A673 (cell line): ENCODE measurements around the gene RGL3.

Experiments used
- EZH2 ChIP-seq: fragments of 200-600 bp; sonication (generic); IDR thresholded peaks from 2 replicates; pipeline ENCODE4 v1.6.1; 2017; ENCODE audit warnings: borderline replicate concordance, low read depth, mild to moderate bottlenecking, mixed read lengths, antibody characterized with exemption, low read length; ENCODE audit not compliant: poor library complexity, severe bottlenecking
- TF ChIP-seq, protein P1 (sequence below): fragments of 300-800, 200-600 bp; sonication (generic); conservative IDR thresholded peaks from 2 replicates; pipeline ENCODE4 v1.5.1; 2017; ENCODE audit warnings: low read depth, mild to moderate bottlenecking, antibody characterized with exemption, low read length, moderate library complexity, mixed read lengths

DNA sequence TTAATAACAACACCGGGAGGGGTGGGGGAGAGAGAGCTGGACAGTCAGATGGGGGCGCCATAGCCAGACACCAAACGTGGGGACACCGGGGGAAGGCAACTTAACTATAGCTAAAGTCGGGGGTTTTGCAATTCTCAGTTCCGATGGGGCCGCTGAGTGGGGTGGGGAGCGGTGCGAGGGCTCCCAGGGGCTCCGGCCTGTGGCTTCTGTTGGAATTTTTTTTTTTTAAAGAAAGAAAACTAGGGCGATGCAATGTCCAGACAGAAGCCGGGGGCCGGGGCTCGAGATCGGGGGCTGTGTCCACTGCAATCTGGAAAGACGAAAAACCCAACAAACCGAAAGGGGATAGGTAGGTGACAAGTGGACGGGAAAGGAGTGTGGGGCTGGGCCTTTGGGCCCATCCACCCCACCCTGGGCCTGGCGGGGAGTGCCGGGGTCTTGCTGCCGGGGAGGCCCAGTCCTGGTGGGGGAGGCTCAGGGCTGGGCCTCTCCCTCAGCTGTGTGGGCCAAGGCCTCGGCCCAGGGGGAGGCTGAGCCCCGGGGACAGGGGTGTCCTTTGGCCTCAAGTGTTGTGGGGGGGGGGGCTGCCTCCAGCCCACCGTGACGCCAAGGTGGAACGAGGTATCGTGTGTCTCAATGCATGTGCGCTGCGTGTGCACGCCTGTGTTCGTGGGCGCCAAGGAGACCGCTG is 33.7 kb upstream of the RGL3 start:
- TF ChIP-seq, protein P1, sequence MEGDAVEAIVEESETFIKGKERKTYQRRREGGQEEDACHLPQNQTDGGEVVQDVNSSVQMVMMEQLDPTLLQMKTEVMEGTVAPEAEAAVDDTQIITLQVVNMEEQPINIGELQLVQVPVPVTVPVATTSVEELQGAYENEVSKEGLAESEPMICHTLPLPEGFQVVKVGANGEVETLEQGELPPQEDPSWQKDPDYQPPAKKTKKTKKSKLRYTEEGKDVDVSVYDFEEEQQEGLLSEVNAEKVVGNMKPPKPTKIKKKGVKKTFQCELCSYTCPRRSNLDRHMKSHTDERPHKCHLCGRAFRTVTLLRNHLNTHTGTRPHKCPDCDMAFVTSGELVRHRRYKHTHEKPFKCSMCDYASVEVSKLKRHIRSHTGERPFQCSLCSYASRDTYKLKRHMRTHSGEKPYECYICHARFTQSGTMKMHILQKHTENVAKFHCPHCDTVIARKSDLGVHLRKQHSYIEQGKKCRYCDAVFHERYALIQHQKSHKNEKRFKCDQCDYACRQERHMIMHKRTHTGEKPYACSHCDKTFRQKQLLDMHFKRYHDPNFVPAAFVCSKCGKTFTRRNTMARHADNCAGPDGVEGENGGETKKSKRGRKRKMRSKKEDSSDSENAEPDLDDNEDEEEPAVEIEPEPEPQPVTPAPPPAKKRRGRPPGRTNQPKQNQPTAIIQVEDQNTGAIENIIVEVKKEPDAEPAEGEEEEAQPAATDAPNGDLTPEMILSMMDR = peak; percentile 58
- TF ChIP-seq EZH2 = no peak
